ENCODE data around the gene VRTN. TPM values are rescaled to one million over a fixed set of nuclear protein-coding genes. Genes with fewer than 3 reads are reported as not detected.

The VRTN gene, protein sequence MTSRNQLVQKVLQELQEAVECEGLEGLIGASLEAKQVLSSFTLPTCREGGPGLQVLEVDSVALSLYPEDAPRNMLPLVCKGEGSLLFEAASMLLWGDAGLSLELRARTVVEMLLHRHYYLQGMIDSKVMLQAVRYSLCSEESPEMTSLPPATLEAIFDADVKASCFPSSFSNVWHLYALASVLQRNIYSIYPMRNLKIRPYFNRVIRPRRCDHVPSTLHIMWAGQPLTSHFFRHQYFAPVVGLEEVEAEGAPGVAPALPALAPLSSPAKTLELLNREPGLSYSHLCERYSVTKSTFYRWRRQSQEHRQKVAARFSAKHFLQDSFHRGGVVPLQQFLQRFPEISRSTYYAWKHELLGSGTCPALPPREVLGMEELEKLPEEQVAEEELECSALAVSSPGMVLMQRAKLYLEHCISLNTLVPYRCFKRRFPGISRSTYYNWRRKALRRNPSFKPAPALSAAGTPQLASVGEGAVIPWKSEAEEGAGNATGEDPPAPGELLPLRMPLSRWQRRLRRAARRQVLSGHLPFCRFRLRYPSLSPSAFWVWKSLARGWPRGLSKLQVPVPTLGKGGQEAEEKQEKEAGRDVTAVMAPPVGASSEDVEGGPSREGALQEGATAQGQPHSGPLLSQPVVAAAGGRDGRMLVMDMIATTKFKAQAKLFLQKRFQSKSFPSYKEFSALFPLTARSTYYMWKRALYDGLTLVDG
- not detected in 2 replicates for total RNA-seq (2016; rRNA removed; fragmentation: Illumina TruSeq; extraction: Trizol)
- not detected in 2 replicates for total RNA-seq (2016; cell fraction: cytosol; rRNA removed; fragmentation: Illumina TruSeq; extraction: Trizol; ENCODE audit: low read depth)
- total RNA-seq (2016; cell fraction: insoluble cytoplasmic fraction; rRNA removed; fragmentation: Illumina TruSeq; extraction: Trizol) = not detected in 2 replicates
- not detected in 2 replicates for total RNA-seq (2016; cell fraction: membrane; rRNA removed; fragmentation: Illumina TruSeq; extraction: Trizol)
- total RNA-seq (2016; cell fraction: nucleus; rRNA removed; fragmentation: Illumina TruSeq; extraction: Trizol) = not detected in 2 replicates
- not detected in 2 replicates for polyA plus RNA-seq (2011; rRNA removed)
- polyA plus RNA-seq (2011; cell fraction: cytosol; rRNA removed) = not detected in 2 replicates
- not detected in 2 replicates for polyA plus RNA-seq (2011; cell fraction: nucleus; rRNA removed)
- polyA plus RNA-seq (2012) = not detected in 2 replicates
- not detected in 2 replicates for polyA plus RNA-seq (2016; cell fraction: cytosol; fragmentation: Illumina TruSeq; extraction: Trizol; ENCODE audit: low read depth)
- polyA plus RNA-seq (2016; cell fraction: insoluble cytoplasmic fraction; fragmentation: Illumina TruSeq; extraction: Trizol; ENCODE audit: low read depth) = not detected in 2 replicates
- polyA plus RNA-seq (2016; cell fraction: membrane; fragmentation: Illumina TruSeq; extraction: Trizol; ENCODE audit: low read depth) = not detected in 2 replicates
- polyA plus RNA-seq (2016; cell fraction: nucleus; fragmentation: Illumina TruSeq; extraction: Trizol; ENCODE audit: insufficient read depth, low read depth) = not detected in 2 replicates
- not detected in 2 replicates for polyA minus RNA-seq (2011; rRNA and poly(A)+ RNA removed; ENCODE audit: low replicate concordance)
- polyA minus RNA-seq (2011; cell fraction: cytosol; rRNA and poly(A)+ RNA removed) = not detected in 2 replicates
- polyA minus RNA-seq (2011; cell fraction: nucleus; rRNA and poly(A)+ RNA removed) = not detected in 2 replicates
- Bru-seq, nascent RNA = not detected
- not detected for BruChase-seq, experiment 1, labeled RNA remaining after a 6-hour chase
- not detected for BruChase-seq, experiment 2, labeled RNA remaining after a 2-hour chase
- long read RNA-seq, experiment 1 = 0 reads
- long read RNA-seq, experiment 2 = 0 reads

DNA sequence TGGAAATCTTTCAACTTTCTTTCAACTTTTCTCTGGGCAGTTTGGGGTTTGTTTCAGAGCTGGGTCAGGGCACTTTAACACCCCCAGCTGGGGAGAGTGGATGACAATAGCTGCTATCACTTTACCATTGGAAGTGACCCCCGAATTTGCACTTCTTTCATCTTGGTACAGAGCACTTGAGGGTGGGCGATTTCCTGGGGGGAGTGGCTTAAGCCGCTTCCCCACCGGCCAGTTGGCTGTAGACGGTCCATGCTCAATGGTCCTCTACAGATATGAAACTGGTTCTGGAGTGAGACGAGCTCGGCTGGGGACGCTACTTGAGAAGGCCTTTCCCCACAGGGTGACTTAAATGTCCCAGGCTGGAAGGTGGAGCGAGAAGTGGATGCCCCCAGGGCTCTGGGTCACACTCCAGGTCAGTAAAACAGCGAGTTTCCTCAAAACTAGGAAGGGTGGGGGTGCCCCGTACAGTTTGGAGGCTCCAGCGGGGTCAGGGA, at the start of gene VRTN:
VRTN (plus strand) TSS at position 231 of the 494 bp plus-strand sequence. CDS start 8,313 bp downstream, outside the sequence.
- intact Hi-C loops (cut with micrococcal nuclease; ENCODE audit: unreplicated experiment) (no loop called here), in situ Hi-C loops (cut with HindIII; ENCODE audit: extremely low pct_ligation_motif_present, low pct_unique_long_range_greater_than_20kb) (no loop called here)
- Histone ChIP-seq H3K4me1 (ENCODE audit: insufficient read depth, low read length) (peaks cover 5% of the 10 kb centered on the region; the same call in 1 of the 2 replicates), H3K27me3 (ENCODE audit: control insufficient read depth in 1 of 2, insufficient read depth in 2 of 2, low read length in 2 of 2) (peaks cover 3 to 13% of the 10 kb centered on the region in 2 experiments; a peak in 3 of 5 replicates), H3K4me2 (ENCODE audit: low read depth, low read length) (no peak within 1 kb of the TSS), H3K9me3 (ENCODE audit: low read length) (no peaks in the 10 kb centered on the region), H2AFZ (ENCODE audit: low read length) (no peak within 1 kb of the TSS), H3K36me3 (replicated peaks in 1 of 2; ENCODE audit: control insufficient read depth in 1 of 2, insufficient read depth in 2 of 2, low read length in 2 of 2) (no peaks in the 10 kb centered on the region), H3K9ac (ENCODE audit: insufficient read depth, low read depth, low read length) (no peak within 1 kb of the TSS), H4K20me1 (ENCODE audit: insufficient read depth, low read length) (no peaks in the 10 kb centered on the region), H3K79me2 (ENCODE audit: insufficient read depth, low read length) (no peaks in the 10 kb centered on the region), H3K4me3 (replicated peaks in 1 of 3; ENCODE audit: insufficient read depth in 1 of 3, low read depth in 2 of 3, low read length in 3 of 3) (no peak within 1 kb of the TSS), H3K27ac (ENCODE audit: extremely low read length, insufficient read depth, low read length) (no peak within 1 kb of the TSS)
- CTCF ChIA-PET (ENCODE audit: low intra/inter-chr PET ratio, low total read pairs) = no interaction called here
- DNase-seq (ENCODE audit: low spot score) = no peak
- no TSS peak for BruUV-seq (replicated peaks)
- POLR2A ChIA-PET = no interaction called here
- WGBS (ENCODE audit: low lambda C conversion rate) = 32% methylated on average over 7 of the region's 12 CpGs
- ATAC-seq = no peak
- TF ChIP-seq JARID2 (CRISPR knock-in tag; IDR thresholded peaks at IDR 0.05; ENCODE audit: insufficient replicate concordance) (no peak), KAT8 (CRISPR knock-in tag; IDR thresholded peaks at IDR 0.05) (no peak), TMF1 (CRISPR knock-in tag; IDR thresholded peaks at IDR 0.05; ENCODE audit: low read depth) (no peak)
- no peak for FAIRE-seq

Measured in HepG2 (cell line).